ENCODE results near the gene MSL1.

DNA sequence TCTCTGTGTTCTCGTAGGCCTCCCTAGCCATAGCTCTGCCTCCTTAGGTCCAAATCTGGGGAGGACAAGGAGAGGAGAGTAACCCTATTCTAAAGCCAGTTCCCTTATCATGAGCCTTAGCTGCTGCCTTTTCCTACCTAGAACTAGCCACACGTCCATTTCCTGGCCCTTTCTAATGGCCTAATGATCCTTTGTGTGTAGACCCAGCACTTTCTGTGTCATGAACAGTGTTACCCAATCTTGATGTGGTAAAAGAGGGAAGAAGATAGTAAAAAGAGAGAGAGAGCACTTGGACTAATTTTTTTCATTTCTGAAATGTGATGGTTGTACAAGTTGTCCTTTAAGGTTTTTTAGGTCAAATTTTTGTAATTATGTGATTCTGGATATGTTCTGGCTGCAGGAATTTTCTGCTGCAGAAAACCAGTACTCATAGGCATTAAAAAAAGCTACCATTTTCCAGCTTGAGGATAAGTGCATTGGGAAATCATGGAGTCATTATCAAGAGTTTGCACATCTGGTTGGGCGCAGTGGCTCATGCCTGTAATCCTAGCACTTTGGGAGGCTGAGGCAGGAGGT is 36.8 kb downstream of the MSL1 start:
- TF ChIP-seq ZNF174 (tag by site-specific recombination; IDR thresholded peaks at IDR 0.05) (no peak), REPIN1 (tag by site-specific recombination; IDR thresholded peaks at IDR 0.05; ENCODE audit: low read depth) (no peak), ZNF600 (tag by site-specific recombination; IDR thresholded peaks at IDR 0.05) (no peak)
- TF ChIP-seq, protein P1, sequence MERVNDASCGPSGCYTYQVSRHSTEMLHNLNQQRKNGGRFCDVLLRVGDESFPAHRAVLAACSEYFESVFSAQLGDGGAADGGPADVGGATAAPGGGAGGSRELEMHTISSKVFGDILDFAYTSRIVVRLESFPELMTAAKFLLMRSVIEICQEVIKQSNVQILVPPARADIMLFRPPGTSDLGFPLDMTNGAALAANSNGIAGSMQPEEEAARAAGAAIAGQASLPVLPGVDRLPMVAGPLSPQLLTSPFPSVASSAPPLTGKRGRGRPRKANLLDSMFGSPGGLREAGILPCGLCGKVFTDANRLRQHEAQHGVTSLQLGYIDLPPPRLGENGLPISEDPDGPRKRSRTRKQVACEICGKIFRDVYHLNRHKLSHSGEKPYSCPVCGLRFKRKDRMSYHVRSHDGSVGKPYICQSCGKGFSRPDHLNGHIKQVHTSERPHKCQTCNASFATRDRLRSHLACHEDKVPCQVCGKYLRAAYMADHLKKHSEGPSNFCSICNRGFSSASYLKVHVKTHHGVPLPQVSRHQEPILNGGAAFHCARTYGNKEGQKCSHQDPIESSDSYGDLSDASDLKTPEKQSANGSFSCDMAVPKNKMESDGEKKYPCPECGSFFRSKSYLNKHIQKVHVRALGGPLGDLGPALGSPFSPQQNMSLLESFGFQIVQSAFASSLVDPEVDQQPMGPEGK (tag by site-specific recombination; IDR thresholded peaks at IDR 0.05) = no peak
- TF ChIP-seq, protein P2, sequence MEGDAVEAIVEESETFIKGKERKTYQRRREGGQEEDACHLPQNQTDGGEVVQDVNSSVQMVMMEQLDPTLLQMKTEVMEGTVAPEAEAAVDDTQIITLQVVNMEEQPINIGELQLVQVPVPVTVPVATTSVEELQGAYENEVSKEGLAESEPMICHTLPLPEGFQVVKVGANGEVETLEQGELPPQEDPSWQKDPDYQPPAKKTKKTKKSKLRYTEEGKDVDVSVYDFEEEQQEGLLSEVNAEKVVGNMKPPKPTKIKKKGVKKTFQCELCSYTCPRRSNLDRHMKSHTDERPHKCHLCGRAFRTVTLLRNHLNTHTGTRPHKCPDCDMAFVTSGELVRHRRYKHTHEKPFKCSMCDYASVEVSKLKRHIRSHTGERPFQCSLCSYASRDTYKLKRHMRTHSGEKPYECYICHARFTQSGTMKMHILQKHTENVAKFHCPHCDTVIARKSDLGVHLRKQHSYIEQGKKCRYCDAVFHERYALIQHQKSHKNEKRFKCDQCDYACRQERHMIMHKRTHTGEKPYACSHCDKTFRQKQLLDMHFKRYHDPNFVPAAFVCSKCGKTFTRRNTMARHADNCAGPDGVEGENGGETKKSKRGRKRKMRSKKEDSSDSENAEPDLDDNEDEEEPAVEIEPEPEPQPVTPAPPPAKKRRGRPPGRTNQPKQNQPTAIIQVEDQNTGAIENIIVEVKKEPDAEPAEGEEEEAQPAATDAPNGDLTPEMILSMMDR (tag by site-specific recombination; IDR thresholded peaks at IDR 0.05) = no peak

Data from HEK293 (cell line).